HG02588 (cell line): ENCODE results near the gene PIP4K2A.
A peak's percentile ranks its signal among the peaks of the same experiment; 100 is the strongest.

Source experiments
- ATAC-seq: cut with Tn5 transposase; IDR thresholded peaks from one replicate; pipeline ENCODE4 v1.9.1; 2021; ENCODE audit warnings: mild to moderate bottlenecking, moderate library complexity; ENCODE audit not compliant: unreplicated experiment

The PIP4K2A gene

DNA sequence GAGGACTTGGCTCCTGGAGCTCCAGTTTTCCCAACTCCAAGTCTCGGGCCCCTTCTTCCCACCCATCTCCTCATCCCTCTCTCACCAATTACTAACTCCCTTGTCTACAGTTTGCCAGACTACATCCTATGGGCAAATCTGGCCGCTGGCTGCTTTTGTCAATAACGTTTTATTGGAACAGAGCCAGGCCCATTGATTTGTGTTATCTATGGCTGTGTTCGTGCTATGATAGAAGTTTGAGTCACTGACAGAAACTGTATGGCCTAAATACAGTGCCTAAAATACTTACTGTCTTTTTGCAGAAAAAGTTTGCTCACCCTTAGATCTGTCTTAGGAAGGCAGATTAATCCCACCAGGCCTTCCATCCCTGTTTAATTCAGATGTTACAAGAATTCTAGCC is 71.3 kb downstream of the PIP4K2A start:
- ATAC-seq, result no peak

DNA sequence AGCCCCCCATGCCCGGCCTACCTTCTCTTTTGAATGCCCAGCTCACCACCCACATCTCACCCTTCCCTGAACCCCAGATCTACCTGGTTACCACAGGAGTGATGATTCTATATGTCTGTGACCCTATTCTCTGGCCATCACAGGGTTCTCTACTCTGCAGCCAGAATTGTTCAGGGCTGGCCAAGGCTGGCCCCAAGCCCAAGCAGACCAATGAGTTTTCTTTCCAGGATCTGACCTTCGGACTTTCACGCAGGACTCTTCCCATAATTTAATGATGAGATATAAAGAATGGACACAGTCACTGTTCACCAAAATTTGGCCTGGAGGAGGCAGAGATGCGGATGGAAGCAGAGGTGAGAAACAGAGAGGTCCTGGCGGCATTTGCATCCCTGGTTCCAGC is 72.6 kb downstream of the PIP4K2A start:
- no peak for ATAC-seq

DNA sequence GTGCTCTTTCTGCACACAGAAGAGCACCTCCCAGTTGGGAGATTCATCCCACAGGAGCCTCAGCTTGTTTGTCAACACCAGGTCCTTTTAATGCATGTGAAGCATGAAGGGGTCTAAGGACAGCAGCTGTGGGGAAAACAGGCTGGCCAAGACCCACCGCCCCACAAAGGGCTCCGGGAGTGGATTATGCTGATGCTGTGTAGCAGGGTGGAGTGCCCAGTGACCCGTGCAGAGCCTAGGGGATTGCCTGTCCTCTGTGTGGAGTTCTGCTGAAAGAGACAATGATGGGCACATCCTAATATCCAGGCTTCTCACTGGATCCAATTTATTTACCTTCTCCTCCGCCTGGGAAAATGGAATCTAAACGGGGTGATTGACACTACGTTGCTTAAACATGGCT is 74.0 kb downstream of the PIP4K2A start:
- no peak for ATAC-seq

DNA sequence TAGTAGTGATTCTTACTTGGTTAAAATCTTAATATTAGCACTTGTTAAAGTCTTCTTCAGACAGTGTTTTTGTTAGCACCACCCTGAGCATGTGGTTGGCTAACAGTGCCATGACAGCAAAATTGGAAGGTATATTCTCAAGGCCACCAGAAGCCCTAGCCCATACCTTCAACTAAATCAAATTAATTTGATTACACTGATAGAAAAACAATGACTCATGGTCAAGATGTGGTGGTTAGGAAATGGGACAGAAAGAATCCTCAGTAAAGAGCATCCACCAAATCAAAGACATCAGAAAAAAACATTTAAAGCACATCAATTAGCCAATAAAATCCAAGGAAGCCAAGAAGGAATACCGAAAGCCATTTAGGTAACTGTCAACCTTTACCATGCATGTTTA is 75.5 kb downstream of the PIP4K2A start:
- ATAC-seq, result no peak

DNA sequence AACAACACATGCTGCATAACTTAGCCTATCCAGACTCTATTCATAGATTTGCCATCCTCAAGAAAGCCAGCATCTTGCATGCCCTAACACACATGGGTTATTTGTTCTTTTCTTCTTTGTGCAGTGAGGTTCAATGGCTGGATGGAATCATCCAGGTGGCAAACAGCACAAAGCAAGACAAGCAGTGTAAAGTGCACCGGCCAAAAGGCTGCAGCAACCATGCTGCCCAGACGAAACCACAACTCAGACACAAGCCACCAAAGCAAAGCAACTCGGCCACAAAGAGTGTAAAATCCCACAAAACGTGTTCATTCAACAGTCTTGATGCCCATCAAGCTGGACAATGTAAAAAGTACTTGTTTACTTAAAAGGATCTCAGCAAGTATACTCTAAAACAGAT is 76.9 kb downstream of the PIP4K2A start:
- ATAC-seq, result peak; percentile 42

DNA sequence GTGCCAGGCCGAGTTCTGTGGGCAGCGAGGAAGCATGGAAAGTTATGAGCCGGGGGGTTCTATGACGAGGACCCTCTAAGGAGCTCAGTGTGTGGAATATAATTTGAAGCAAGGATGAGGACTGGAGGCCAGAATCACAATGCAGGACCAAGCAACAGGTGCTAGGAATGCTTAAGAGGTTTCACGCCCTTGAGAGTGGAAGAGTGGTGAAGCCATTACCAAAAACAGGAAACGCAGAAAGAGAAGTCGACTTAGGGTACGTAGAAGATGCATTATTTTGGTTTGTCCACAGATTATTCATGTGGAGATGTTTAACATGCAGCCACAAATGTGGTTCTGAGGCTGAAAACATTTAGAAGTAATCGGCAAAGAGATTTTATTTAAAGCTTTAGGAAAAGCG is 78.7 kb downstream of the PIP4K2A start:
- ATAC-seq, result no peak

DNA sequence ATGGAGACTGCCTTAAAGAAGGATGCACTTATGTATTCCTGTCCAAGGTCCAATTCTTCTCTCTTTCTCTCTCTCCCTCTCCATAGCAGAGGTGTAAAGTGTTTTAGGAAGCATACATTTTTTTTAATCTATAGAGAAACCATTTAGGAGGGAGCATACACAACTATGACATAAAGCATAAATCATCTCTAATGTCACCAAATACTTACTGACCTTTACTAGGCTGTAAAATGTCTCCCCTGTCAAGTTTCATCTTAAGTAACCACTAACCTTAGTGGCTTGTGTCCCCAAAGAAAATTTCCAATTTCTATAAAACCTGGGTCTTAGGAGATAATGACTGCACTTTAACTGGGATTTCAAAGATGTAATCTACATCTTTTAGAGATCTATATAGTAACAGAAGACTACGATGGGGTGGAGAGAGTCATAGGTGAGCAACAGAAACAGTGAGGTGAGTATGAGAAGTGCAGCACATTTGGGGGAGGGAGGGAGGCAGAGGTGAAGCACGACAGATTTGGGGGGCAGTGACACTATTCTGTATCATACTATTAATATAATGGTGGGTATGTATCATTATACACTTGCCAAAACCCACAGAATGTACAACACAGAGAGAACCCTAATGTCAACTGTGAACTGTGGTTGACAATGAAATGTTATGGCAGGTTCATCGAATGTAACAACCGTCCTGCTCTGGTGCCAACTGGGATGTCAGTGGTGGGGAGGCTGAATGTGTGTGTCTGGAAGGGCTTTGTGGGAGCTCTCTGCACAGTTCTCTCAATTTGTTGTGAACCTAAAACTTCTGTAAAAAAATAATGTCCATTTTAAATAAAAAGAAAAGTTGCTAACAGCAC is 79.5 kb downstream of the PIP4K2A start:
- ATAC-seq, result no peak

DNA sequence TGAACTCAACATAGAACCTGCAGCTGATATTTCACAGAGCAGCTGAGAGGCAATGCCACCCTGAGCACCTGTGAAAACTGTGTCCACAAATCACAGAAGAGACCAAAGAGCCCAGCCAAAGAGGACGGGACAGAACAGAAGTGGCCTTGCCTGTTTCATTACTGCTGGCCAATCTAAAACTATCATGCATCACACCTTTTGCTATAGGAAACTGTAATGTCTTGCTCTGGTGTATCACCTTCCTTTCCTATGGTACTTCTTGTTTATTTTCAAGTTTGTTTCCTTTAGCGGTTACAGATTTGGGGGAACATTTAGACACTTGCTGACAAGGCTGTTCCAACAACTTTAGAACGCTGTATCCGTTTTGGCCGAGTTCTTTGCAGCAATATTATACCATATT is 80.3 kb downstream of the PIP4K2A start:
- no peak for ATAC-seq

DNA sequence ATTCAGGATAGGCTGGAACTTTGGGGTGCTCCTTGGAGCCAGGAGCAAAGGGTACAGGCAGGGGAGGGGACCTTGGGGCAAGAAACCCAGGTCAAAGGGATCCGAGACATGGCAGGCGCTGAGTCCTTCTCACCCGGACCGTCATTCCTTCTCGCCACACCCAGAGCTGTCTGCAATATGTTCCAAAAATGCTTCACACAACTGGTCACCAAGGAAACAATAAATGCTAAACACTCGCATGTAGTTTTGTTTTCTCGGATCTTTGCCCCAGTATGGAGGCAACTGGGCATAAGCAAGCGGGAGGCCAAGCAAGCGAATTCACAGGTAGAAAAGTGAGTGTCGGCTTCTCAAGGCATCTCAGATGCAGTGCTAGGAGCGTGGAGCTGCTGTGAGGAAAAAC is 80.8 kb downstream of the PIP4K2A start:
- no peak for ATAC-seq

DNA sequence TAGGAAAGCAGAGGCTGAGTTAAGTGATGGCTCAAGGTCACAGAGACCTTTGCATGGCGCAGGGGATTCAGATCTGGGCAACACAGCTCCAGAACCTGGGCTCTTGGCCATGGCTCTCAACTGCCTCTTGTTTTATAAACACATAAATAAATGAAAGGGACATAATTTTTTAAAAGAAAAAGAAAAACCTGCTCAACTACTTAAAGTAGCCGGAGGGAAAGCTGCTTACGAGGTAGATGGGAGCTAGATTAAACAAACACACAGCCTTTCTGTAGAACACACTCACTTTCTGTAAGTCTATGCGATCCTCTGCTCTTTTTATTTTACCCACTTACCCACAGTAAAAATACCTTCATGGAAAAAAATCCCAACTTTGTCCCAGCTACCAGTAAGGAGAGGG is 81.3 kb downstream of the PIP4K2A start:
- ATAC-seq, result no peak

DNA sequence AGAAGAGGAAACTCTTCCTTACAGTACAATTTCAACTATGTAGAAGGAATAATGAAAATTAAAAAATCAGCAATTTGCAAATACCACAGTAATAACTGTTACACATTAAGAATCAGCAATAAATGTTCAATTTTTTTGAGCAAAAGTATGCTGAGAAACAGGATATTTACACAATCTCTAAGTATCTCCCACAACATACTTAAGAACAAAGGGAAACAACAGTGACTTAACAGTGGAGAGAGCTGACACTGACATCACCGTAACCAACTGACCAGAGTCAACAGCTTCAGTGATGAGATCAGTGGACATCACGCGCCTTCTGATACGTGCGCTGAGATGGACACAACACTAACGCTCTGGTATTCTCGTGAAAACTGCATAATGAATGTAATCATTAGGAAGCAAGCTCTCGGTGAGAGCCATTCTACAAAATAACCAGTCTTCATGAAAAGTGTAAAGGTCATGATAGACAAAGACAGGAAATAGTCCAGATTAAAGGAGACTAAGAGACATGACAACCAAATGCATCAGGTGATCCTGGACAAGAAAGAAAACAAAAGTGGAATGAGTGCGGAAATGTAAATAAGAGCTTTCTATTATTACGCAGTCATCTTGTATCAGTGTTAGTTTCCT is 82.6 kb downstream of the PIP4K2A start:
- no peak for ATAC-seq

DNA sequence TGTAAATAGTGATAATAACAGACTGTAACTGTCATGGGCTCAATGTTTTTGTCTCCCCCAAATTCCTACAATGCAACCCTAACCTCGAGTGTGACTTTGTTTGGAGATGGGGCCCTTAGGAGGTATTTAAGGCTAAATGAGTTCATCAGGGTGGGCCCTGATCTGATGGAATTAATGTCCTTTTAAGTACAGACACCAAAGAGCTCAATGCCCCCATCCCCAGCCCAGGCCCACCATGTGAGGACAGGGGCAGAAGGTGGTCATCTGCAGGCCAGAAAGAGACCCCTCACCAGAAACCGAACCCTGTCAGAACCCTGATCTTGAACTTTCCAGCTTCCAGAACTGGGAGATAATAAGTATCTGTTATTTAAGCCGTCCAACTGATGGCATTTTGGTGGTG is 83.2 kb downstream of the PIP4K2A start:
- ATAC-seq, result no peak

DNA sequence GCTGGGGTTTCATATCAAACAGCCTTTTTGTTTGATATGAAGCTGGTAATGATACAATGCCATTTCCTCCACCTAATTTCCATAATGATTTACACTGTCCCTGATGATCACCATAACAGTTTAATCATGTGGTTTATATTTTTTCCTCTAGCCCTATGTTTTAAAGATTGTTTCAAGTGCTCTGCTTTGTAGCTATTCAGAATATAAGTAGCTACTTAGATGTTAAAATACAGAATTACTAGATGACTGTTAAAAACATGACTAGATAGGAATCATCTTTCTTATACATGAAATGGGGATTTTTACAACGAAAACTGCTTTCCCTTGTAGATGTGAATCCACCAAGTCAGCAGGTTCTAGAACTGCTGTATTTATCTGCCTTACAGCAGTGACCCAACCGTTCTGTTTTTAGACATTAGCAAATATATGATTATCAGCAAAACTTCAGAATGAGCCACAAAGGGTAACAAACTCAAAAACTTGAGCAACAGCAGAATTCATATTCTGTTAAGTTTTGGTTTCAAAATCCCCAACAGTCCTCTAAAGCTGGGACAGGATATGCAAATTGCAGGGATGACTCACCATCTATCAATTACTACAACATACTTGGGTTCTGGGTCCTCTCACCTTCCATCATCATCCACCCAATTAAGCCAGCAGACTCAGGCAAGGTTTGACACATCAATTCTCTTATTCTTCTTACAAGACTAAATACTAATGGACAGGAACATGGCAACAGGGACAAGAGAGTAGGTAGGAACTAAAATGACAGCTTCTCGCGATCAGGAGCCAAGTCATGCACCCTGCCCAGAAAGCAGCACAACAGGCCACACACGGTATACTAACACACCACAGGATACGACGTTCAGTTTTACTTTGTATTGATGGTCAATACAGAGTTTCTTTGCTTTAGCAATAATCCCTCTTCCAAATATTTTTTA is 83.9 kb downstream of the PIP4K2A start:
- peak; percentile 83 for ATAC-seq

DNA sequence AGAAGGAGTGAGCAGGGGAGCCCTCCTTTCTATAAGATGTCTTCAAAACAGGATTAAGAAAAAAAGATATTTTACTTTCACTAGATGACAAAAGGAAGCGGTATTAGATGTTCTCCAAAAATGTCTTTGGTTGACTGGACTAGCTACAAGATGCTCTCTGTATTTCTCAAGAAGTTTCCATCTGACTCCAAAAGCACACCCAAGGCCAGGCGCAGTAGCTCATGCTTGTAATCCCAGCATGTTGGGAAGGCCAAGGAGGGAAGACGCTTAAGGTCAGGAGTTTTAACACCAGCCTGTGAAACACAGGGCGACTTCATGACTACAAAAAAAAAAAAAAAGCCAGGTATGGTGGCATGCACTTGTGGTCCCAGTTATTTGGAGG is 84.5 kb downstream of the PIP4K2A start:
- ATAC-seq, result no peak

DNA sequence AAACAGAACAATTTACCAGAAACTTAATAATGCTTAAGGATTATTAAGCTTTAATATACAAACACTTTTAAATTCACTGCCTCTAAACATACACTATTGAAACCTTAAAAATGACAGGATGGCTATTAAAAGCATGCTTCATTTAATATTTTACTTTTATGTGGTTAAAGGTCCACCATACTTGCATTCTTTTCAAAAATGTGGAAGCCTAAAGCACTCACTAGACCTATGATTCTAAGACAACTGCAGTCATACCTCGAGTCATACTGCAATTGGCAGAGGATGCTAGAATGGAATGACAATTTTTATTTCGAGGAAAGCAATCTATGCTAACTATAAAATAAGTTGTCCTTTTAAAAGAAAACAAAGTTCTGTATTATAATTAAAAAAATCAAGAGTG is 85.3 kb downstream of the PIP4K2A start:
- no peak for ATAC-seq

DNA sequence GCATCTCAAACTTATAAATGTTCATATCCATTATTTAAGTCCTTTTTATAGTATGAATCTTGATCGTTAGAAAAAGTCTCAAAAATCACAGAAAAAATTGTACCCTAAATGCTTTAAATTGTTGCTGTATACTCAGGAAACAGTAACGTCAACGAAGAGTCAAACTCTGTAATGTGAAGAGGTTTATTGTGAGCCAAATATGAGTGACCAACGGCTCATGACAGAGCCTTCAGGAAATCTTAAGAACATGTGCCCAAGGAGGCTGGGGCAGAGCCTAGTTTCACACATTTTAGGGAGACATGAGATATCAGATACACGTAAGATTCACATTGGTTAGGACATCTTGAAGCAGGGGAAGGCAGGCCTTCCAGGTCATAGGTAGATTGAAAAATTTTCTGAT is 86.1 kb downstream of the PIP4K2A start:
- ATAC-seq, result no peak

DNA sequence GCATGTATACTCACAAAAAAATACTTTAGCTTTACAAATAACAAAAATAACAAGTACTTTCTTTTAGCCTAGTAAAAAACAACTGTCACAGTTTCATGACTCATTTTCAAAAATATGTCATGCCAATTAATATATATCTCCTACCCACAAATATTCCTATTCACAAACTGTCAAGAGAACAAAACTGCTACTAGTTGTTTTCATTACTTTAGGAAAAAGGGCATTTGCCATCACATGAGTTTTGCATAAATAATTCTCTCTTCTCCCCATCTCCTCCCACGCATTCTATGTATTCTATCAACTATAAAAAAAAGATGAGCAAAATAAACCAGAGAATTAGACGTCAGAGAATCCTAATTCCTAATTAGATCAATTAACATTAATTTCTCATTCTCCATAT is 87.6 kb downstream of the PIP4K2A start:
- ATAC-seq, result no peak

DNA sequence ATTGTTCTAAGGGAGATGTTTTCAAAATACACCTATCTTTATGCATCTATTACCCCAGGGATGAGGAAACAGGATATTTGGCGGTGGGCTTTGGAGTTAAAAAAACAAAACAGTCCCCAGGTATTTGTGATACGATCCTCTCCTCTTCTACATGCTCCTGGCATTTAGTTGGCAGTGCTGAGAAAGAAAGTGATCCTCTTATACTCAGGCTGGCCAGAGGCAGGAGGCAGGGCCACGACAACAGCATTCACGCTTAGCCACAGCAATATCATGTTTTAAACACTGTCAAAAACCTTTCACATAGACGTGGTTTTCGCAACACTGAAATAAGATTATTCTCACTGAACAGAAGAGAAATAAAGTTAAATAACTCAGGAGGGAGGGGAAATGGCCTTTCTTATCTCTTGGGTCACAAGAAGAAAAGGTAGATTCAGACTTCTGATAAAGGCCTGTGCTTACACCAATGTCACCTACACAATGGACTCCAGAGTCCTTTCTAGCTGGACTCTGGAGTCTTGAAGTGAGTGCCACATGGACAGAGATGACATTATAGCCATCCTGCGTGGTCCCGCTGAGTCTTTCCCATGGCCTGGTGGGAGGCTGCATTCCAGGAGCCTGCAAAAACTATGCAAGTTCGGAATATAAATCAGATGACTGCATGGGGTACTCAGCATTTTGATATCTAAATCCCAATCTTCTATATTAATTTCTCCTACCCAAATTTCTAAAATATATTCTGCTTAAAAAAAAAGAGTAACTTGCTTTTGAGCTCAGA is 88.7 kb downstream of the PIP4K2A start:
- ATAC-seq, result no peak

DNA sequence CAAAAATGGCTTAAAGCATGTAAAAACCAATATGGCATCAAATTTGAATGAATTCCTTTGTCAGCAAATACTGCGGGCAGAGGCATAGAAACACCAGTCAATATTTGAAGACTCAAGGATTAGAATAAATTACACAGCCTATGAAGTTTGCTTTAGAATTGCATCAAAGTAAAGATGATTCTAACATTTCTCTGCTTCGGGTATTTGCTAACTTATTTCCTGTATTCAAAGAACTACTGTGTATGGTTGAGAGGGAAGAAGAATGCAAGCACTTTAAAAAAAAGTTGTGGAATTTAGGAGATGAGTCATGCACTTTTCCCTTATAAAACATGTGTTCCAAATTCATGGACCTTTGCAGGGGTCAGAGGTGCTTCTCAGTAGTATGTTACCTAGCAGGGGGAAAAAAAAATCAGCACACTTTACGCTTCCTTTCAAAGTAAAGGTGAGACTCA is 90.1 kb downstream of the PIP4K2A start:
- ATAC-seq, result no peak

DNA sequence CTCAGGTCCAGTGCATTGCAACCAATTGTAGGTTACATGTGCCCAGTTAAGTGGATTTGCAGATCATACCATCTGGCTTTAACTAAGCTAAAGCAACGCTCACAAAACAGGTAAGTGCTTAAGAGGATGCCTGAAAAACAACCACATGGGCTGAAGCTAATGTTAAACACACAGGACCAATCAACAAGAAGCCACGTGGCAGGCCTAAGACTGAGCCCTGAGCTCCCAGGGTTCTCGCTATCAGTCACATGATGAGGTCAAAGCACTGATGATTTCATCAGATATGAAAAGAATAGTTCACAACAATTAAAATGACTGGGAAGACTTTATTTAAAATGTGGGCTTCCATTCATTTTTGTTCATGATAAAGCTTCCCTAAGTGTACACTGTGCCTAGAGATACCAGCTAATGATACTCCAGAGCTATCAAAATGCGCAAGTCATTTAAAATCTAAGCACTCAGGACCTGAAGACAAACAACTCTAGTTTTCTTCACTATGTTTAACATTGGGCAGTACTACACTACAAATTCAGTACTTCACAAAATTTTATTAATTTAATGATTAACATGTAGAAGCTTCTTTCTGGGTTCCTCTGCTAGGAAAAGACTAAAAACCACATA is 90.6 kb downstream of the PIP4K2A start:
- ATAC-seq, result no peak
